Mesothelial cell of epicardium (in vitro differentiated cells): Measurements from ENCODE around the gene GPR171. TPM values are rescaled to one million over a fixed set of nuclear protein-coding genes. Genes with fewer than 3 reads are reported as not detected.

ENCODE experiments used
- DNase-seq, 2 experiments: peaks; one replicate each; pipeline ENCODE4 v3.0.0; 2021; ENCODE audit warnings: low spot score in 2 of 2; ENCODE audit not compliant: unreplicated experiment in 2 of 2
- H3K27ac Mint-ChIP-seq: 2 replicates; pipeline ENCODE4 v1.8.0; 2021; ENCODE audit warnings: mixed read lengths
- H3K27me3 Mint-ChIP-seq: 2 replicates; pipeline ENCODE4 v1.8.0; 2021; ENCODE audit warnings: low read depth, mixed read lengths
- H3K36me3 Mint-ChIP-seq: 2 replicates; pipeline ENCODE4 v1.8.0; 2021; ENCODE audit warnings: mixed read lengths
- H3K4me1 Mint-ChIP-seq: 2 replicates; pipeline ENCODE4 v1.8.0; 2021; ENCODE audit warnings: mixed read lengths
- H3K4me3 Mint-ChIP-seq: 2 replicates; pipeline ENCODE4 v1.8.0; 2021; ENCODE audit warnings: mild to moderate bottlenecking, moderate library complexity, mixed read lengths
- H3K9me3 Mint-ChIP-seq: 2 replicates; pipeline ENCODE4 v1.8.0; 2021; ENCODE audit warnings: mixed read lengths
- CTCF ChIP-seq: fragments of 200-600 bp; sonication (generic); IDR thresholded peaks from one replicate; pipeline ENCODE4 v1.5.0; 2021; ENCODE audit warnings: antibody characterized with exemption; ENCODE audit not compliant: unreplicated experiment
- total RNA-seq: library from RNA; stranded (reverse); gene quantifications from 3 replicates; pipeline ENCODE4 v1.2.1, GENCODE V29; 2021

GPR171 gene
- total RNA-seq, 1 donor from 2014 or later: not detected

- H3K36me3 Mint-ChIP-seq: peaks cover 9% of the 10 kb centered on the region
- H3K4me3 Mint-ChIP-seq: no peak overlapping the region
- H3K9me3 Mint-ChIP-seq: no peaks in the 10 kb centered on the region
- no peaks in the 10 kb centered on the region for H3K27me3 Mint-ChIP-seq
- peaks cover 1% of the 10 kb centered on the region for H3K4me1 Mint-ChIP-seq
- no peak for DNase-seq
- TF ChIP-seq CTCF: no peak
- H3K27ac Mint-ChIP-seq: no peak overlapping the region
Measured at GRCh38 chr3:151197228-151197627, 5.8 kb downstream of the GPR171 start.

- Mint-ChIP-seq H3K9me3 (no peaks in the 10 kb centered on the region), H3K36me3 (peaks cover 9% of the 10 kb centered on the region), H3K4me1 (peaks cover 1% of the 10 kb centered on the region), H3K27ac (no peak overlapping the region), H3K27me3 (no peaks in the 10 kb centered on the region), H3K4me3 (no peak overlapping the region)
- DNase-seq: no peak
- TF ChIP-seq CTCF: no peak
Measured at GRCh38 chr3:151196434-151196833, 6.6 kb downstream of the GPR171 start.

GRCh38 chr3:151195826-151196225 is 7.2 kb downstream of the GPR171 start:
- peaks cover 15% of the 10 kb centered on the region for H3K36me3 Mint-ChIP-seq
- peaks cover 1% of the 10 kb centered on the region for H3K4me1 Mint-ChIP-seq
- no peak overlapping the region for H3K27ac Mint-ChIP-seq
- H3K27me3 Mint-ChIP-seq: no peaks in the 10 kb centered on the region
- H3K4me3 Mint-ChIP-seq: no peak overlapping the region
- TF ChIP-seq CTCF: no peak
- DNase-seq: no peak
- no peaks in the 10 kb centered on the region for H3K9me3 Mint-ChIP-seq

- Mint-ChIP-seq H3K27ac (no peak overlapping the region), H3K27me3 (no peaks in the 10 kb centered on the region), H3K9me3 (no peaks in the 10 kb centered on the region), H3K4me1 (peaks cover 7% of the 10 kb centered on the region), H3K4me3 (no peak overlapping the region), H3K36me3 (peaks cover 20% of the 10 kb centered on the region)
- TF ChIP-seq CTCF: no peak
- DNase-seq: no peak
Measured at GRCh38 chr3:151192545-151192944, 10.5 kb downstream of the GPR171 start.

- Mint-ChIP-seq H3K27me3 (no peaks in the 10 kb centered on the region), H3K9me3 (no peaks in the 10 kb centered on the region), H3K36me3 (peaks cover 20% of the 10 kb centered on the region), H3K4me1 (peaks cover 7% of the 10 kb centered on the region), H3K4me3 (no peak overlapping the region), H3K27ac (no peak overlapping the region)
- TF ChIP-seq CTCF: no peak
- no peak for DNase-seq
Measured at GRCh38 chr3:151191095-151191494, 11.9 kb downstream of the GPR171 start.

- Mint-ChIP-seq H3K4me1 (peaks cover 7% of the 10 kb centered on the region), H3K27me3 (no peaks in the 10 kb centered on the region)
Measured at GRCh38 chr3:151183265-151183671, 19.7 kb downstream of the GPR171 start.

More at GRCh38 chr3:151183265-151183671, 19.7 kb downstream of the GPR171 start:
- TF ChIP-seq CTCF: no peak
- no peak for DNase-seq
- no peaks in the 10 kb centered on the region for H3K9me3 Mint-ChIP-seq
- H3K4me3 Mint-ChIP-seq: no peak overlapping the region
- H3K36me3 Mint-ChIP-seq: no peaks in the 10 kb centered on the region
- no peak overlapping the region for H3K27ac Mint-ChIP-seq
